ENCODE data around the gene CD6. TPM values are rescaled to one million over a fixed set of nuclear protein-coding genes. Genes with fewer than 3 reads are reported as not detected.

The CD6 gene
- total and polyA plus RNA-seq, 2 donors from 2014 or later = 0.24 to 6.7 TPM

DNA sequence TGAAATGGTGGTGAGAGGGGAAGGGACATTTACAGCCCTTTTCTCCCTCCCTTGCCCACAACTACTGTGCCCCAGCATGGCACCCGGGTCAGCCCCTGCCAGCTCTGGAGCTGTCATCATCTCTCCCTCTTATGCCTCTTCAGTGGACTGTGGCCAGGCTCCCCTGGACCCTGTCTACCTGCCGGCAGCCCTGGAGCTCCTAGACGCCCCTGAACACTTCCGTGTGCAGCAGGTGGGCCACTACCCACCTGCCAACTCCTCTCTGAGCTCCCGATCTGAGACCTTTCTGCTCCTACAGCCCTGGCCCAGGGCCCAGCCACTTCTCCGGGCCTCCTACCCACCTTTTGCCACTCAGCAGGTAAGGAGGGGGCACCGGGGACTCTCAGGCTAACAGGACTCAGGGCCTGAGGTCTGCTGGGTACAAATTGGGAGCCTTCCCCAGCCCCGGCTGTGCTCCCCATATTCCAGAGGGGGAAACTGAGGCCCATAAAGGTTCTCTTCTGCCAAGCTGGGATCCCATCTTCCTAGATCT lies 44.4 kb upstream of the CD6 start:
- H3K27me3 ChIP-seq (ENCODE audit: control insufficient read depth, insufficient read depth, low read length) = no peaks in the 10 kb centered on the region
- peaks cover 0 to 8% (median 0%) of the 10 kb centered on the region in 3 donors for H3K36me3 ChIP-seq (ENCODE audit: control insufficient read depth in 2 of 3, insufficient read depth in 3 of 3, low read length in 3 of 3)
- intact Hi-C loops (cut with DNase I) = no loop called here
- no peak for DNase-seq
- no peaks in the 10 kb centered on the region for H3K9me3 ChIP-seq (ENCODE audit: control insufficient read depth in 2 of 3, insufficient read depth in 1 of 3, low read length in 3 of 3)
- no peak for FAIRE-seq
- peaks cover 0 to 10% (median 0%) of the 10 kb centered on the region in 3 donors for H3K4me1 ChIP-seq (ENCODE audit: control insufficient read depth in 2 of 3, insufficient read depth in 2 of 3, low read depth in 1 of 3, low read length in 3 of 3)
- no peak overlapping the region for H3K4me3 ChIP-seq (ENCODE audit: low read length in 3 of 3)
- H3K9ac ChIP-seq (ENCODE audit: low read length in 3 of 3) = no peak overlapping the region
- no peak for TF ChIP-seq CTCF (IDR thresholded peaks at IDR 0.05; ENCODE audit: borderline replicate concordance, extremely low read depth, insufficient read depth)
- no peak overlapping the region for H3K27ac ChIP-seq (ENCODE audit: low read depth in 2 of 2, low read length in 2 of 2)

GRCh38 chr11:60927600-60927999 lies 43.9 kb upstream of the CD6 start:
- Histone ChIP-seq H3K27me3 (ENCODE audit: control insufficient read depth, insufficient read depth, low read length) (no peaks in the 10 kb centered on the region), H3K9ac (ENCODE audit: low read length in 3 of 3) (no peak overlapping the region), H3K4me1 (ENCODE audit: control insufficient read depth in 2 of 3, insufficient read depth in 2 of 3, low read depth in 1 of 3, low read length in 3 of 3) (peaks cover 0 to 10% (median 0%) of the 10 kb centered on the region in 3 donors), H3K9me3 (ENCODE audit: control insufficient read depth in 2 of 3, insufficient read depth in 1 of 3, low read length in 3 of 3) (no peaks in the 10 kb centered on the region), H3K4me3 (ENCODE audit: low read length in 3 of 3) (no peak overlapping the region), H3K27ac (ENCODE audit: low read depth in 2 of 2, low read length in 2 of 2) (no peak overlapping the region), H3K36me3 (ENCODE audit: control insufficient read depth in 2 of 3, insufficient read depth in 3 of 3, low read length in 3 of 3) (peaks cover 0 to 3% (median 0%) of the 10 kb centered on the region in 3 donors)
- intact Hi-C loops (cut with DNase I) = no loop called here
- TF ChIP-seq CTCF (IDR thresholded peaks at IDR 0.05; ENCODE audit: borderline replicate concordance, extremely low read depth, insufficient read depth) = no peak
- no peak for FAIRE-seq
- no peak for DNase-seq

- intact Hi-C loops (cut with DNase I) = no loop called here
- Histone ChIP-seq H3K4me1 (ENCODE audit: control insufficient read depth in 2 of 3, insufficient read depth in 2 of 3, low read depth in 1 of 3, low read length in 3 of 3) (peaks cover 0 to 10% (median 0%) of the 10 kb centered on the region in 3 donors), H3K9me3 (ENCODE audit: control insufficient read depth in 2 of 3, insufficient read depth in 1 of 3, low read length in 3 of 3) (no peaks in the 10 kb centered on the region), H3K27me3 (ENCODE audit: control insufficient read depth, insufficient read depth, low read length) (no peaks in the 10 kb centered on the region), H3K9ac (ENCODE audit: low read length in 3 of 3) (no peak overlapping the region), H3K27ac (ENCODE audit: low read depth in 2 of 2, low read length in 2 of 2) (no peak overlapping the region), H3K4me3 (ENCODE audit: low read length in 3 of 3) (no peak overlapping the region), H3K36me3 (ENCODE audit: control insufficient read depth in 2 of 3, insufficient read depth in 3 of 3, low read length in 3 of 3) (no peaks in the 10 kb centered on the region)
- DNase-seq = no peak
- FAIRE-seq = no peak
- no peak for TF ChIP-seq CTCF (IDR thresholded peaks at IDR 0.05; ENCODE audit: borderline replicate concordance, extremely low read depth, insufficient read depth)
Observed at GRCh38 chr11:60928563-60929001, 42.9 kb upstream of the CD6 start.

- H3K9me3 ChIP-seq (ENCODE audit: control insufficient read depth in 2 of 3, insufficient read depth in 1 of 3, low read length in 3 of 3) = no peaks in the 10 kb centered on the region
- H3K9ac ChIP-seq (ENCODE audit: low read length in 3 of 3) = no peak overlapping the region
- intact Hi-C loops (cut with DNase I) = no loop called here
- no peak overlapping the region for H3K4me3 ChIP-seq (ENCODE audit: low read length in 3 of 3)
- DNase-seq (no peak), FAIRE-seq (no peak)
- H3K27ac ChIP-seq (ENCODE audit: low read depth in 2 of 2, low read length in 2 of 2) = no peak overlapping the region
- H3K4me1 ChIP-seq (ENCODE audit: control insufficient read depth in 2 of 3, insufficient read depth in 2 of 3, low read depth in 1 of 3, low read length in 3 of 3) = peaks cover 0 to 3% (median 0%) of the 10 kb centered on the region in 3 donors
- no peaks in the 10 kb centered on the region for H3K27me3 ChIP-seq (ENCODE audit: control insufficient read depth, insufficient read depth, low read length)
- TF ChIP-seq CTCF (IDR thresholded peaks at IDR 0.05; ENCODE audit: borderline replicate concordance, extremely low read depth, insufficient read depth) = no peak
- no peaks in the 10 kb centered on the region for H3K36me3 ChIP-seq (ENCODE audit: control insufficient read depth in 2 of 3, insufficient read depth in 3 of 3, low read length in 3 of 3)
Observed at GRCh38 chr11:60929764-60930163, 41.7 kb upstream of the CD6 start.
